Measurements from ENCODE around the gene KRTAP2-1. TPM values are rescaled to one million over a fixed set of nuclear protein-coding genes. Genes with fewer than 3 reads are reported as not detected.
"Not testable (repeated sequence)": the region's sequence is repeated elsewhere in the genome, so short reads cannot be mapped to it uniquely, and the experiment has no call there.

Gene KRTAP2-1
- total and polyA plus RNA-seq, 5 donors from 2014 or later: not detected

GRCh38 chr17:41073676-41074075, 26.6 kb upstream of the KRTAP2-1 start:
- peaks cover 21% of the 10 kb centered on the region for H3K27me3 Mint-ChIP-seq
- peaks cover 0 to 2% (median 0%) of the 10 kb centered on the region in 4 donors for H3K4me1 Mint-ChIP-seq
- peaks cover 0 to 3% (median 0%) of the 10 kb centered on the region in 7 donors for H3K9me3 Mint-ChIP-seq
- H3K27ac Mint-ChIP-seq: no peak overlapping the region
- Histone ChIP-seq H3K27me3 (ENCODE audit: control insufficient read depth, insufficient read depth, low read length) (peaks cover 10% of the 10 kb centered on the region), H3K4me3 (ENCODE audit: low read depth, low read length) (no peak overlapping the region), H3K27ac (ENCODE audit: insufficient read depth, low read length, poor library complexity, severe bottlenecking) (no peak overlapping the region), H3K9me3 (ENCODE audit: control insufficient read depth in 2 of 2, low read length in 2 of 2) (no peaks in the 10 kb centered on the region), H3K36me3 (ENCODE audit: control insufficient read depth, insufficient read depth, low read length) (no peaks in the 10 kb centered on the region), H3K4me1 (ENCODE audit: control insufficient read depth, insufficient read depth, low read length, poor library complexity, severe bottlenecking) (no peaks in the 10 kb centered on the region)
- ATAC-seq (ENCODE audit: low read depth in 2 of 2) (no peak), DNase-seq (no peak)
- H3K36me3 Mint-ChIP-seq: no peaks in the 10 kb centered on the region
- H3K4me3 Mint-ChIP-seq: no peak overlapping the region

- Mint-ChIP-seq H3K27me3 (peaks cover 13% of the 10 kb centered on the region), H3K4me1 (peaks cover 0 to 2% (median 0%) of the 10 kb centered on the region in 4 donors), H3K27ac (peak overlapping the region in 1 of 3 donors; percentile 33), H3K9me3 (peaks cover 0 to 1% (median 0%) of the 10 kb centered on the region in 7 donors), H3K36me3 (no peaks in the 10 kb centered on the region), H3K4me3 (no peak overlapping the region)
- Histone ChIP-seq H3K4me3 (ENCODE audit: low read depth, low read length) (no peak overlapping the region), H3K27me3 (ENCODE audit: control insufficient read depth, insufficient read depth, low read length) (peaks cover 7% of the 10 kb centered on the region), H3K4me1 (ENCODE audit: control insufficient read depth, insufficient read depth, low read length, poor library complexity, severe bottlenecking) (no peaks in the 10 kb centered on the region), H3K36me3 (ENCODE audit: control insufficient read depth, insufficient read depth, low read length) (no peaks in the 10 kb centered on the region), H3K9me3 (ENCODE audit: control insufficient read depth in 2 of 2, low read length in 2 of 2) (no peaks in the 10 kb centered on the region), H3K27ac (ENCODE audit: insufficient read depth, low read length, poor library complexity, severe bottlenecking) (no peak overlapping the region)
- no peak for DNase-seq
- ATAC-seq (ENCODE audit: low read depth in 2 of 2): no peak
These were observed 24.7 kb upstream of the KRTAP2-1 start for GRCh38 chr17:41071606-41072360.

DNA sequence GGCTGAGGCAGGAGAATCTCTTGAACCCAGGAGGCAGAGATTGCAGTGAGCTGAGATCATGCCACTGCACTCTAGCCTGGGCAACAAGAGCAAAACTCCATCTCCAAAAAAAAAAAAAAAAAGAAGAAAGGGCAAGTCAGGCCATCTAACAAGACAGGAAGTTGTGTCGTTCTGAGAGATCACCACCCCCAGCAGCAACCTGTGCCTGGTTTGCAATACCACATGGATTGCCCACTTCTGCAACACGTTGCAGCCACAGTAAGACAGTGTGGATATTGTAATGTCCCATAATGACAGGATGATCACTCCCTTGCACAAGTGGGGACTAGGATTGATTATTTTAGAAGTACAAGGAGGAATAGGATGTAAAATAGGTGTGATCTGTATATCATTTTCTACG, 21.9 kb upstream of the KRTAP2-1 start:
- DNase-seq (no peak), ATAC-seq (ENCODE audit: low read depth in 2 of 2) (no peak)
- no peak overlapping the region for H3K4me3 Mint-ChIP-seq
- H3K27ac Mint-ChIP-seq: no peak overlapping the region
- H3K9me3 ChIP-seq (ENCODE audit: control insufficient read depth in 2 of 2, low read length in 2 of 2): no peaks in the 10 kb centered on the region
- no peaks in the 10 kb centered on the region for H3K27me3 ChIP-seq (ENCODE audit: control insufficient read depth, insufficient read depth, low read length)
- no peaks in the 10 kb centered on the region for H3K4me1 ChIP-seq (ENCODE audit: control insufficient read depth, insufficient read depth, low read length, poor library complexity, severe bottlenecking)
- no peak overlapping the region for H3K4me3 ChIP-seq (ENCODE audit: low read depth, low read length)
- no peaks in the 10 kb centered on the region for H3K36me3 ChIP-seq (ENCODE audit: control insufficient read depth, insufficient read depth, low read length)
- no peaks in the 10 kb centered on the region for H3K27me3 Mint-ChIP-seq
- H3K36me3 Mint-ChIP-seq: no peaks in the 10 kb centered on the region
- H3K4me1 Mint-ChIP-seq: peaks cover 0 to 2% (median 0%) of the 10 kb centered on the region in 4 donors
- no peak overlapping the region for H3K27ac ChIP-seq (ENCODE audit: insufficient read depth, low read length, poor library complexity, severe bottlenecking)
- H3K9me3 Mint-ChIP-seq: no peaks in the 10 kb centered on the region

DNA sequence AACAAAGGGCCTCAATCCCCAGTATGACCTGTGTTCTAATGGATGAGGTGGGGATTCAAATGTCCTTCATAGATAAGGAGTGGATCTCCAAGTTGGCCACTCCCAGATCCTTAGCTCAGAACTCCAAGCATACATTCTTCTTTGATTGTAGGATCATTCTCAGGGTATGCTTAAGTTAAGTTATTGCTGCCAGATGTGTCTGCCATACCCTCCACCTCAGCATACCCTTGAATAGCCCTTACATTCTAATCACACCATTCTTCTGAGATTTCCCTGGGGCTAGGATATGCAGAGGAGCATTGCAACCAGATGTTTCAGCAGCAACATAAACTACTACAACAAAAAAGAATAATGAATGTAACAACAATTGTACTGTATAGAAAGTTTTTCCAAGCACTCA, 20.2 kb upstream of the KRTAP2-1 start:
- peak overlapping the region in 1 of 3 donors; percentile 5 for H3K27ac Mint-ChIP-seq
- H3K4me1 Mint-ChIP-seq: peaks cover 0 to 1% (median 0%) of the 10 kb centered on the region in 4 donors
- no peaks in the 10 kb centered on the region for H3K36me3 Mint-ChIP-seq
- Histone ChIP-seq H3K9me3 (ENCODE audit: control insufficient read depth in 2 of 2, low read length in 2 of 2) (no peaks in the 10 kb centered on the region), H3K4me3 (ENCODE audit: low read depth, low read length) (no peak overlapping the region), H3K4me1 (ENCODE audit: control insufficient read depth, insufficient read depth, low read length, poor library complexity, severe bottlenecking) (no peaks in the 10 kb centered on the region), H3K27me3 (ENCODE audit: control insufficient read depth, insufficient read depth, low read length) (peaks cover 4% of the 10 kb centered on the region), H3K27ac (ENCODE audit: insufficient read depth, low read length, poor library complexity, severe bottlenecking) (no peak overlapping the region), H3K36me3 (ENCODE audit: control insufficient read depth, insufficient read depth, low read length) (no peaks in the 10 kb centered on the region)
- no peak overlapping the region for H3K4me3 Mint-ChIP-seq
- peaks cover 2% of the 10 kb centered on the region for H3K27me3 Mint-ChIP-seq
- H3K9me3 Mint-ChIP-seq: no peaks in the 10 kb centered on the region
- DNase-seq (no peak), ATAC-seq (ENCODE audit: low read depth in 2 of 2) (no peak)

- no peaks in the 10 kb centered on the region for H3K9me3 ChIP-seq (ENCODE audit: control insufficient read depth in 2 of 2, low read length in 2 of 2)
- H3K27me3 ChIP-seq (ENCODE audit: control insufficient read depth, insufficient read depth, low read length): peaks cover 10% of the 10 kb centered on the region
- H3K27ac Mint-ChIP-seq: no peak within 1 kb of the TSS
- no peaks in the 10 kb centered on the region for H3K36me3 Mint-ChIP-seq
- H3K27me3 Mint-ChIP-seq: peaks cover 9% of the 10 kb centered on the region
- no peak for ATAC-seq (ENCODE audit: low read depth in 2 of 2)
- H3K4me1 Mint-ChIP-seq: no peaks in the 10 kb centered on the region
- no peaks in the 10 kb centered on the region for H3K36me3 ChIP-seq (ENCODE audit: control insufficient read depth, insufficient read depth, low read length)
- no peak within 1 kb of the TSS for H3K27ac ChIP-seq (ENCODE audit: insufficient read depth, low read length, poor library complexity, severe bottlenecking)
- DNase-seq: no peak
- no peaks in the 10 kb centered on the region for H3K9me3 Mint-ChIP-seq
- no peak within 1 kb of the TSS for H3K4me3 ChIP-seq (ENCODE audit: low read depth, low read length)
- no peak within 1 kb of the TSS for H3K4me3 Mint-ChIP-seq
- H3K4me1 ChIP-seq (ENCODE audit: control insufficient read depth, insufficient read depth, low read length, poor library complexity, severe bottlenecking): no peaks in the 10 kb centered on the region
These were observed 18.9 kb upstream of the KRTAP2-1 start, which contains the start of gene KRTAP2-4 for GRCh38 chr17:41065829-41066624. Gene KRTAP2-4 (minus strand): TSS chr17:41065879. CDS start chr17:41065845, 34 bp downstream.

- not testable (repeated sequence) for H3K27ac Mint-ChIP-seq; H3K9me3 Mint-ChIP-seq; ATAC-seq (ENCODE audit: low read depth in 2 of 2); H3K36me3 ChIP-seq (ENCODE audit: control insufficient read depth, insufficient read depth, low read length); H3K27ac ChIP-seq (ENCODE audit: insufficient read depth, low read length, poor library complexity, severe bottlenecking); H3K4me3 Mint-ChIP-seq; H3K4me1 ChIP-seq (ENCODE audit: control insufficient read depth, insufficient read depth, low read length, poor library complexity, severe bottlenecking); H3K4me1 Mint-ChIP-seq; H3K4me3 ChIP-seq (ENCODE audit: low read depth, low read length); H3K36me3 Mint-ChIP-seq; H3K9me3 ChIP-seq (ENCODE audit: control insufficient read depth in 2 of 2, low read length in 2 of 2); DNase-seq
- H3K27me3 Mint-ChIP-seq: peaks cover 15% of the 10 kb centered on the region
- H3K27me3 ChIP-seq (ENCODE audit: control insufficient read depth, insufficient read depth, low read length): peaks cover 18% of the 10 kb centered on the region
These were observed 18.0 kb upstream of the KRTAP2-1 start for GRCh38 chr17:41065016-41065689.

- Mint-ChIP-seq H3K9me3 (no peaks in the 10 kb centered on the region), H3K27me3 (peaks cover 21% of the 10 kb centered on the region), H3K4me3 (no peak overlapping the region), H3K4me1 (no peaks in the 10 kb centered on the region), H3K36me3 (no peaks in the 10 kb centered on the region), H3K27ac (no peak overlapping the region)
- no peak for DNase-seq
- H3K36me3 ChIP-seq (ENCODE audit: control insufficient read depth, insufficient read depth, low read length): no peaks in the 10 kb centered on the region
- no peak overlapping the region for H3K27ac ChIP-seq (ENCODE audit: insufficient read depth, low read length, poor library complexity, severe bottlenecking)
- no peak overlapping the region for H3K4me3 ChIP-seq (ENCODE audit: low read depth, low read length)
- no peaks in the 10 kb centered on the region for H3K9me3 ChIP-seq (ENCODE audit: control insufficient read depth in 2 of 2, low read length in 2 of 2)
- peaks cover 20% of the 10 kb centered on the region for H3K27me3 ChIP-seq (ENCODE audit: control insufficient read depth, insufficient read depth, low read length)
- ATAC-seq (ENCODE audit: low read depth in 2 of 2): no peak
- no peaks in the 10 kb centered on the region for H3K4me1 ChIP-seq (ENCODE audit: control insufficient read depth, insufficient read depth, low read length, poor library complexity, severe bottlenecking)
These were observed 17.2 kb upstream of the KRTAP2-1 start for GRCh38 chr17:41064301-41064700.

Data from CD4-positive, CD25-positive, alpha-beta regulatory T cell (primary cell).